ENCODE measurements around the gene FHIT.

FHIT gene

GRCh38 chr3:60015032-60015705 lies 1236.1 kb downstream of the FHIT start:
- DNase-seq: no peak

GRCh38 chr3:60013241-60013640 lies 1238.0 kb downstream of the FHIT start:
- no peak for DNase-seq

- no peak for DNase-seq
Observed at GRCh38 chr3:60011218-60011617, 1240.0 kb downstream of the FHIT start.

GRCh38 chr3:60010781-60011180 lies 1240.5 kb downstream of the FHIT start:
- DNase-seq: no peak

- no peak for DNase-seq
Observed at GRCh38 chr3:60009931-60010478, 1241.2 kb downstream of the FHIT start.

GRCh38 chr3:60001369-60001768 lies 1249.9 kb downstream of the FHIT start:
- DNase-seq: no peak

GRCh38 chr3:60000311-60001105 lies 1250.7 kb downstream of the FHIT start:
- DNase-seq: no peak

- DNase-seq: no peak
Observed at GRCh38 chr3:59998058-59998457, 1253.2 kb downstream of the FHIT start.

GRCh38 chr3:59997583-59997982 lies 1253.7 kb downstream of the FHIT start:
- DNase-seq: no peak

GRCh38 chr3:59996056-59996455 lies 1255.2 kb downstream of the FHIT start:
- no peak for DNase-seq

- DNase-seq: no peak
Observed at GRCh38 chr3:59995563-59995962, 1255.7 kb downstream of the FHIT start.

GRCh38 chr3:59994732-59995304 lies 1256.4 kb downstream of the FHIT start:
- DNase-seq: no peak

GRCh38 chr3:59992578-59992977 lies 1258.7 kb downstream of the FHIT start:
- DNase-seq: no peak

- DNase-seq: no peak
Observed at GRCh38 chr3:59990915-59991314, 1260.3 kb downstream of the FHIT start.

- no peak for DNase-seq
Observed at GRCh38 chr3:59982510-59982909, 1268.7 kb downstream of the FHIT start.

- DNase-seq: no peak
Observed at GRCh38 chr3:59981377-59981776, 1269.9 kb downstream of the FHIT start.

- DNase-seq: no peak
Observed at GRCh38 chr3:59980576-59980975, 1270.7 kb downstream of the FHIT start.

GRCh38 chr3:59979542-59979941 lies 1271.7 kb downstream of the FHIT start:
- no peak for DNase-seq

- DNase-seq: no peak
Observed at GRCh38 chr3:59978979-59979378, 1272.3 kb downstream of the FHIT start.

- DNase-seq: no peak
Observed at GRCh38 chr3:59970796-59971195, 1280.5 kb downstream of the FHIT start.

- DNase-seq: no peak
Observed at GRCh38 chr3:59970376-59970775, 1280.9 kb downstream of the FHIT start.

- no peak for DNase-seq
Observed at GRCh38 chr3:59968513-59969045, 1282.7 kb downstream of the FHIT start.

GRCh38 chr3:59963676-59964075 lies 1287.6 kb downstream of the FHIT start:
- DNase-seq: no peak

- no peak for DNase-seq
Observed at GRCh38 chr3:59957150-59957549, 1294.1 kb downstream of the FHIT start.
